HG02588 (cell line): ENCODE data around the gene MTNR1B.

ENCODE experiments used
- ATAC-seq: cut with Tn5 transposase; IDR thresholded peaks from one replicate; pipeline ENCODE4 v1.9.1; 2021; ENCODE audit warnings: mild to moderate bottlenecking, moderate library complexity; ENCODE audit not compliant: unreplicated experiment

MTNR1B gene

DNA sequence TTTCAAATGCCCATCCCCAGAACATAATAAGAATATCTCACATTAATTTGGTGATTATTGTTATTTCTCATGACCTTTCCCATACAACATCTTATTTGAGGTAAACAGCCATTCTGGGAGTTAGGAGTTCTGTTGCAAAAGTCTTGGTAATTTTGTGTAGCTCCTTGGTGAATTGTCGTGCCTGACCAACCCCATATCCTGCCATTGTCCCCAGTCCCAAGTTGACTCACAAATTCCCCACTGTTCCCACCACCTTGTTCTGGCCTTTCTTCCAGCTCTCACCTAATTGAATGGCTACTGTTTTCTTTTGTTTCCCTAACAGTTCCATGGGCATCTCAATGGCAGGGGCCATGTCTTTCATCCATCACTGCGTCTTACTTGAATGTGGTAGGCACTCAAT is 8.0 kb downstream of the MTNR1B start:
- no peak for ATAC-seq

DNA sequence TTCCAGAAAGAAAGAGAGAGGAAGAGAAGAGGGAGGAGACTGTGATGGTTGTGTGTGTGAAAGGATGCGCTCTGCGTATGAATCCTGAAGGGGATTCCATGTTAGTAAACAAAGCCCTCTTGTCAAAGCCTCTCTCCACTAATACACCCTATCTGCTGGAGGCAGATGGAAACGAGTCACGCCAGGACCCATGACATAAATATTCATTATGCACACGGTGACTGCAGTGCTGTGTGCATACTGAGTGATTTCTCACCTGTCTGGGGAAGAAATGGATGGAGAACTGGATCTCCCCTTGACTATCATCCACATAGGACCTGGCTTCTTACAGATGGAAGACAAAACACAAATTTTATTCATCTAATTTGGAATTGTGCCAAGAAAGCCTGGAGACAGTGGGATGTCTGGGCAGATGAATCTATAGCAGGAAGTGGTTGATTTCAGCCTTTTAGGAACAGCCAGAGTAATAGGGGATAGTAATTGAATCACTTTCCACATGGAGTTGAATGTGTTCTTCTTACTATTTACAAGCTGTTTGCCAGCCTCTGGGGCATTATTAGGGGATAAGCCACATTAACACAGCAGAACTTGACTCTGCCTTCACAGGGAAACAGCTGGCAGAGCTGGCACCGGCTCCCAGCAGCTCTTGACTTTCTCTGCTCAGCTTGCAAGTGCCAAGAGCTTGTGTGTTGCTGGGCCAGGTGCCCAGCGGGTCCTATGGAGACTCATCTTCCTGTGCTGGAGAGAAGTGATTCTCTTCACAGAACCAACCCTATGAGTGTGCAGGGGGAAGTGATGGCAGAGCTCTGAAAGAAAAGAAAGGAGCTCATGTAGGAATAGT is 9.0 kb downstream of the MTNR1B start:
- ATAC-seq, result no peak

DNA sequence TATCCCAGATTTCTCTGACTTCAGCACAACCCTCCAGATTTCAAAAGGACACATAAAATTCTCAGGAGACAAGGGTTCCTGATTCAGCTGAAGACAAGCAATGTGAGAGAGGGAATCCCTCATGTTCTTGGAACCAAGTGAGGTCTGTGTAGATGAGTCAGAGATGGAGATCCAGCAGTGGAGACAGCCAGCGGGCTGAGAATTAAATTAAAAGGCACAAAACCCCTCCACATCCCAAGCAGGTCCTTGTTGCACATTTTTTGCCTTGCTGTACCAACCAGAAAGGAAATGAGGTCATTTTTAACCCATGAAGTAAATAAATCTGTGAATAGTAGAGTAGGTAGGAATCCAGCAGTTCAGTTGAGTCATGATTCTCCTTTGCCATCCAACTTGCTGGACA is 9.7 kb downstream of the MTNR1B start:
- ATAC-seq, result no peak

DNA sequence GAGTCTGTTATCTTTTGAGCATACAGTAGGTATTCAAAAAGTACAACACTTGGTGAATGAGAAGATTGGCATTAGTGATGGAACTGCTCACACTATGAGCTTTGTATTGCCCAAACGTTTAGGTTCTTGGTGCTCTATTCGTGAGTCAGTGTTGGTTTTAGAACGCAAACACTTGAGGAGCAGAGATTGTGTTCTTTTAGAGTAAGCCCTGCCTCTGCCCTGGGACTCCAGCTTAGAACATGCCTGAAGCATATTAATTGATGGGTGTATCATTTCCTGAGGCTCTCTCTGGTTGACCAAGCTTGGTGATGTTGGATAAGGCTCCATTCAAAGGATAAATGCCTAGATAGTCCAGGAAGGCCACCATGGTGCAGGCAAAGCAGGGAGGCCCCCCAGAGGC is 10.9 kb downstream of the MTNR1B start:
- ATAC-seq, result no peak

DNA sequence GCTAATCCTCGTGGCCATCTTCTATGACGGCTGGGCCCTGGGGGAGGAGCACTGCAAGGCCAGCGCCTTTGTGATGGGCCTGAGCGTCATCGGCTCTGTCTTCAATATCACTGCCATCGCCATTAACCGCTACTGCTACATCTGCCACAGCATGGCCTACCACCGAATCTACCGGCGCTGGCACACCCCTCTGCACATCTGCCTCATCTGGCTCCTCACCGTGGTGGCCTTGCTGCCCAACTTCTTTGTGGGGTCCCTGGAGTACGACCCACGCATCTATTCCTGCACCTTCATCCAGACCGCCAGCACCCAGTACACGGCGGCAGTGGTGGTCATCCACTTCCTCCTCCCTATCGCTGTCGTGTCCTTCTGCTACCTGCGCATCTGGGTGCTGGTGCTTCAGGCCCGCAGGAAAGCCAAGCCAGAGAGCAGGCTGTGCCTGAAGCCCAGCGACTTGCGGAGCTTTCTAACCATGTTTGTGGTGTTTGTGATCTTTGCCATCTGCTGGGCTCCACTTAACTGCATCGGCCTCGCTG is 12.1 kb downstream of the MTNR1B start:
- ATAC-seq, result no peak

DNA sequence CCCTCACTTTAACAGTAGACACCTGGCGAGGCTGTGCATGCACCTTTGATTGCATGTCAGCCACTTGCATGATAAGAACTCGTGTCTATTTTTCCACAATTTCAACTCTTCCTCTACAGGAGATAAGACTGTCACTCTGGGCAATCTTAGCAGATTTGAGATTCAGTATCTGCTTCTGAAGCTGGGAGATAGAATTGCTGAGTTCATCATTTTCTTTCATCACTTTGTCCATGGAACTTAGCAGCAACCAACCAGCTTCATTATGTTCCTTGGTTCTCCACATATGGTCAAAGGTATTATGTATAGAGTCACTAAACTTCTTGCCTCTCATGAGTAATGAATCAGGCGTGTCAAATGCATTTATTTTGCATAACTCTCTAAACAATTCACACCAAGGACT is 17.1 kb downstream of the MTNR1B start:
- ATAC-seq, result no peak

DNA sequence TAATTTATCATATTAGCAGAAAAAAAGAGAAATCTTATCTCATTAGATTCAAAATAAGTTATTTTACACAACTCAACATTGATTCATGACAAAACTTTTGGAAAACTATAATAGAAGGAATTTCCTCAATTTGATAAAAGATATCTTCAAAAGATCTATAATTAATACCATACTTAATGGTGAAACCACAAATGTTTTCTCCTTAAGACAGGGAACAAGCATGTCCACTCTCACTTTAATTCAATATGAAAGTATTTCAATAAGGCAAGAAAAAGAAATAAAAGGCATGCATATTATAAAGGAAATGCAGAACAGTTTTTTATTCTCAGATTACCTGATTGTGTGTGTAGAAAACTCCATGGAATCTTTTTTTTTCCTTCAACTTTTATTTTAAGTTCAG is 23.6 kb downstream of the MTNR1B start:
- ATAC-seq, result no peak

DNA sequence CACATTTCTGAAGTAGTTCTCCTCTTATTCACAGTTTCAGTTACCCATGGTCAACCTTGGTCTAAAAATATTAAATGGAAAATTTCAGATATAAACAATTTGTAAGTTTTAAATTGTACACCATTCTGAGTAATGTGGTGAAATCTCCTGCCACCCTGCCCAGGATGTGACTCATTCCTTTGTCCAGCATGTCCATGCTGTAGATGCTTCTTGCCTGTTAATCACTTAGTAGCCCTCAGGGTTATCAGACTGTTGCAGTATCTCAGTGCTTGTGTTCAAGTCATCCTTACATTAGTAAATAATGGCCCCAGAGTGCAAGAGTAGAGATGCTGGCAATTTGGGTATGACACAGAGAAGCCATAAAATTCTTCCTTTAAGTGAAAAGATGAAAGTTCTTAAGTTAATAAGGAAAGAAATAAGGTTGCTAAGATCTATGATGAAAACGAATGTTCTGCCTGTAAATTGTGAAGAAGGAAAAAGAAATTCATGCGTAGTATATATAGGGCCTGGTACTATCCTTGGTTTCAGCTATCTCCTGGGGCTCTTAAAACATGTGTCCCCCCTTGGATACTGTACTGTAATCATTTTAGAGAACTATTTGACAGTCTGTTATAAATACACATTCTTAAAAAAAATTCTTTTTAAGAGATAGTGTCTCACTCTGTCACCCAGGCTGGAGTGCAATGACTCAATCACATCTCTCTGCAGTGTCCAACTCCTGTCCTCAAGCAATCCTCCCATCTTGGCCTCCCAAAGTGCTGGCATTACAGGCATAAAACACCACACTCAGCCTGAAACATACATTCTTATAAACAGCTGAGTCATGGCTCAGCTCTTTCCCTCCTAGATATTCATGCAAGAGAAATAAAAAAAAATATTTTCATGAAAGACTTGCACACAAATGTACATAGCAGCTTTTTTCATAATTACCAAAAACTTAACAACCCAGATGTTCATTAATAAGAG is 31.3 kb downstream of the MTNR1B start:
- ATAC-seq, result no peak

DNA sequence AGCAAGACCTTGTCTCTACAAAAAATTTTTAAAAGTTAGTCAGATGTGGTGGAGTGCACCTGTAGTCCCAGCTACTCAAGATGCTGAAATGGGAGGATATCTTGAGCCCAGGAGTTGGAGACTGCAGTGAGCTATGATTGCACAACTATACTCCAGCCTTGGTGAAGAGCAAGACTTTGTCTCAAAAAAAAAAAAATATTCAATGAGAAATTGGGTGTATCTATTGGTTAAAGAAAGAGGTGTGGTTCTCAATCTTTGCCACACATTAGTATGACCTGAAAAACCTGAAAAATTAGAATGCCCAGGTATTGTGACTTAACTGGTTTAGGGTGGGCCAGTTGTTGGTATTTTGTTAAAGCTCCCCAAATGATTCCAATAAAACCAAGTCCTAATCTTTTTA is 32.4 kb downstream of the MTNR1B start:
- no peak for ATAC-seq

DNA sequence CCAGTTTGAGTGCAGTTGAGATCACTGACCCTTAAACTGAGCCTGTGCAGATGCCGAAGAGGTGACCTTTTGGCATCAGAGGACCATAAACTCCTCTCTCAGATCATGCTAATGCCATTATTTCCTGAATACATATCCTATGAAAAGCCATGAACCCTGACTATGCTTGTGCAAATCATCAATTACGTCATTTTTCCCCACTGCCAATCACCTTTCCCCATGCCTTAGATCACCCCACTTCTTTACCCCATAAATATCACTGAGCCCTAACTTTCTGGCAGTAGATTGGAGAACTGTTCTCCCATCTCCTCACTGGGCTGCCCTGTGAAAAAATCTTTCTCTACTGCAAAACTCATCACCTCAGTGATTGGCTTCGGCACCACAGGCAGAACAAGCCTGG is 32.9 kb downstream of the MTNR1B start:
- no peak for ATAC-seq

DNA sequence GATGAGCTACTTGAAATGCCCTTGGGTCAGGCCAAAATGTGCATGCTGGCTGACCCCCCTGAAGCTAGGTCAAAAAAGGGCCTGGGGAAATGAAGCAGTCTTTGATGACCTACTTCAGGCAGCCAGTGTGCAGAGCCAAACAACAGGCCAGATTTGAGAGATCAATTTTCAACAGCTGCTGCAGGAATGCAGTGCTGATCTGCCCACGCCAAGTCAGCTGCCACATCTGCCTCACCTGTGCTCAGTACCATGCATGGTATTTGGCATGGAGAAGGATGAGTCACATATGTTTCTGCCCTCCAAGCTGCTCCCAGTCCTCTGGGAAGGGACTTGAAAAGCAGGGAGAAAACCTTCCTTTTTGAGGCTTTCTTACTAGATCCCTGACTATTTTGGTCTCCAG is 35.8 kb downstream of the MTNR1B start:
- no peak for ATAC-seq

DNA sequence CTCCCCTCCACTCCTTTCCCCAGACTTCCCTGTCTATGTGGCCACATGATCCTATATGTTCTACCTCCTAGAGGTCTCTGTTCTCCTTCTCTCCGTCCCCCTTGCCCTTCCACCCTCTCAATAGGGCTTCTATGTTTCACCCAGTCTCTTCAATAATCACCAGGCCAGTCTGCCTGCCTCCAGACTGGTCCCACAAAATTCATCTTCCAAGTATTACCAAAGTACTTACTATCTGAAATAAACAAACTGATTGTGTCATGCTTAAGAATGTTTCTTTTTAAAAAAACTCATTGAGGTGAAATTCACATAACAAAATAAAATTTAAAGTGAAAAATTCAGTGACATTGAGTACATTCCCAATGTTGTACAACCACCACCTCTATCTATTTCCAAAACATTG is 44.2 kb downstream of the MTNR1B start:
- ATAC-seq, result no peak

DNA sequence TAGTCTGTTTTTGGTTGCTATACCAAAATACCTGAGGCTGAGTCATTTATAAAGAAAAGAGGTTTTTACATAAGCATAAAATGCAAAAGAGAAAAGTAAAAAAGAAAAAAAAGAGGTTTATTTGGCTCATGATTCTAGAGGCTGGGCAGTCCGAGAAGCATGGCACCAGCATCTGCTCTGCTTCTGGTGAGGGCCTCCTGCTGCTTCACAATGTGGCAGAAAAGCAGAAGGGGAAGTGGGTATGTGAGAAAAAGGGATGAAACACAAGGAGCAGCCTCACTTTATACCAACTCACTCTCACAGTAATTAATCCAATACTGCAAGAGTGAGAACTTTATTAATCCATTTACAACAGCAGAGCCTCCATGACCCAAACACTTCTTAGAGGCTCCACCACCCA is 47.1 kb downstream of the MTNR1B start:
- ATAC-seq, result no peak

DNA sequence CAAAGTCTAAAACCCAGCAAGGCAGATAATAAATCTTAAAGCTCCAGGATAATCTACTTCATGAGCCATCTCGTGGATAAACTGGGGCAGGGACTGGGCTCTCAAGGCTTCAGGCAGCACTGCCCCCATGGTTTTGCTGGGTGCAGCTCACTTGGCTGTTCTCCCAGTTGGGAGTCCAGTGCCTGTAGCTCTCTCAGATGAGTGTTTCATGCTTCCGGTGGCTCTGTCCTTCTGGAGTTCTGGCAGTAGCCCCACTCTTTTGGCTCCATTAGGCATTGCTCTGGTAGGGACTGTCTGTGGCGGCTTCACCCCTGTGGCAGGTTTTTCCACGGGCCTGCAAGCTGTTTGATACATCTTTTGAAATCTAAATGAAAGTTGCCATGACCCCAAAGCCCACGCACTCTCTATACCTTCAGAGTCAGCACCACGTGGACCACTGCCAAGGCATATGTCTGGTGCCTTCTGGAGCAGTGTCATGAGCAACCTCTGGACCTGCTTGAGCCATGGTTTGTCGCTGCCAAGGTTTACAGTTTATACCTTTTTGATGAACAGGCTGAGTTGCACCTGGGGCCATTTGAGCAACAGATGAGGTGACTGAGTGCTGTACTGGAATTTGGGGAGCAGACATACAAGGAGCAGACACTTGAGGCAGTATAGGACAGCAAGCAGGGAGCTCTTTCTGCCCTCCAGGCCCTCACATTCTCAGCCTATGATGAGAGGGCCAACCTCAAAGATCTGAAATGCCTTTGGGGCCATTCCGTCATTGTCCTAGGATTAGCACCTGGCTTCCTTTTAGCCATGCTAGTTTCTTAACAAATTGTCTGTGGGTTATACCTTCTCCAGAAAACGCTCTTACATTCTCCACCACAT is 48.6 kb downstream of the MTNR1B start:
- ATAC-seq, result no peak

DNA sequence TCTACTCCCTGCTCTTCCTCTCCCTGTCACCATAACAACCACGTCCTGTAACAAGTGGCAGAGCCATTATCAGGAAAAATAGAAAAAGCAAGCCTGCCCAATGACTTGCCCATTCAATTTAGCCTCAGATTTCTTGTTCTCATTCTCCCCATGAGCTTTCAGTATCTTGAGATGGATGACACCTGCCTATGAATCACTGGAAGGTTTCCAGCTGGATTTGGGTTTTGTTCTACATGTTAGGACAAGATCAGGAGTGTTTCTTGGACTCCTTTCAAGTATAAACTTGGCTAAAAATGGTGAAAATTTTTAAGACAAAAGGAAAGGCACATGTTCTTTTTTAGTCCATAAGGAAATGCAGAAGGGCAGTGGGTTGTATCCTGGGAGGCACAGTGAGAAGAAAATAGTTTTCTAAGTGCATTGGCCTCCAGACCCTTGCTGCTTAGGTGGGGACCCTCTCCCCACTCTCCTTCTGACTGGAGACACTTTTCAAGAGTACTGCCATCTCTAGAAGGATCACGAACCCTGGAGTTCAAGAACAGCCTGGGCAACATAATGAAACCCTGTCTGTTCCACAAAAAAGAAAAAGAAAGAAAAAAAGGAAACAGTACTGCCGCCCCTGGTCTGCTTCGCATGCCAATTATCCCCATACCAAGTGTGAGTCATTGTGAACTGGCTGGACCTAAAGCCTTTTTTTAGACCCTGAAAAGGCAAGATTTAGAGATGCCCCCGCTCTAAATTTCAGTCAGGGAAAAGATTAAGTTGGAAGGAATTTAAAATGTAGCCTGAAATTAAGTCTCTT is 51.0 kb downstream of the MTNR1B start:
- no peak for ATAC-seq

DNA sequence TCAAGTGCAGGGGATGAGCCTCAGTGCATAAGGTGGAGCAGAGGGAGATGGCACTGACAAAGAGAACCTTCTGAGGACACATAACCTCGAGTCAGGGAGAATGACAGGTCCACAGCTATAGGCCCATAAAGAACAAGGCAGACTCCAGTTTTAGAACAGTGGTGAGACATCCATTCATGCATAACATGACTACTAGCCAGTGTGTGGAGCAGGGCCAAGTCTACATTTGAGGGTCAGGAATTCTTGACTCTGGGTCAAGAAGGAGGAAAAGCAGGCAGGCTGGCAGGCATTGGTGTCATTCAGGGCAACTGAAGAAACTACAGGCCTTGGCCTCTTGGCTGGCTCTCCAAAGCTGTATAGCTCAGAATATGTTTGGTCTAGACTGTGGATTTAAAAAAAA is 54.9 kb downstream of the MTNR1B start:
- no peak for ATAC-seq

DNA sequence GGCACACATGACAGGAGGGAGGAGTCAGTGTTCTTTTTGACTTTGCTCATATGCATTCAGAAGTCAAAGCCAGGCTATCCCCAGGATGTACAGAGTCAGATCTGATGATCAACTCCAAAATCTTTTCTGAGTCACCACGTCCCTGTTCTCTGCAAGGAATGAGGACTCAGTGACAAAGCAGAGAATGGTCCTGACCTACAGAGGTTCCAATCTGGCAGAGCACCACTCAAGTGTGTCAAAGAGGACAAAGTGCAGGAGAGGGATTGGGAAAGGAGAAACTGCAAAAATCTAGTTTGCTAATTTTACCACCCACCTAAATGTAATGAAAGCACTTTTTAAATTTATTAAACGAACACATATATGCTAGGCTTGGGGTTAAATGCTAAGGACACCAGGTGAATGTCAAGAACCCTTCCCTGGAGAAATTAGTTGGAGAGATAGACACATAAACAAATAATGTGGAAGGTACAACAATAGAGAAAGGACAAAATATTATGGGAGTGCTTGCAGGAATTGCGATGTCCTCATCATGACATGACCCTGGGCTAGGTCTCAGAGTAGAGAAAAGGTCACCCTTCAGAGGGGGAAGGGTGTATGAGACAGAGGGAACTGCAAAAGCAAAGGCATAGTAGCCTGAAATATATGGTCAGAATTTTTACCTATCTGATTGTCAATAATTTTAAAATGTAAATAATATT is 56.3 kb downstream of the MTNR1B start:
- ATAC-seq, result no peak

DNA sequence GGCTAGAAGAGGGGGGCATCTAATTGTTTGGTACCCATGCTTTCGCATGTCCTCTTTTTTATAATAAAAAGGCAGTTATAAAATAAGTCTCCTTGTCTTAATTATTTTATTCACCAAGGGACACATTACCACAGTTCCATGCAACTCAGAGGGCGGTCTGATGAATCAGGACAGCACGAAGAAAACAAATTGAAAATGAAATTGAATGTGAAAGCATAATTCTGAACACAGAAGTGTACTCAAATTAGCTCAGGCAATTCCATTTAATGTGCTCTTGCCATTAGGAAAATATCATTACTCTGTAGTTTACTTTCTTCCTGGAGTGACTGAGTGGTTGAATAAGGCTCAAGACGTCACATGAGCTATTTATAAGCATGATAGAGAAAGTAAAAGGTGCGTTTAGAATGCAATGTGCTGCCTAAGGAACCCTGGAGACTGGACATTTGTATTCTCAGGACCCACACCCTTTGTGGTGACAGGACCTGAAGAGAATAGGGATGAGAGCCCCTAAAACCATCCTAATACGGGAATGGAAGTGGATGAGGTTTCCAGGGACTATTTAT is 59.6 kb downstream of the MTNR1B start:
- peak; percentile 44 for ATAC-seq

DNA sequence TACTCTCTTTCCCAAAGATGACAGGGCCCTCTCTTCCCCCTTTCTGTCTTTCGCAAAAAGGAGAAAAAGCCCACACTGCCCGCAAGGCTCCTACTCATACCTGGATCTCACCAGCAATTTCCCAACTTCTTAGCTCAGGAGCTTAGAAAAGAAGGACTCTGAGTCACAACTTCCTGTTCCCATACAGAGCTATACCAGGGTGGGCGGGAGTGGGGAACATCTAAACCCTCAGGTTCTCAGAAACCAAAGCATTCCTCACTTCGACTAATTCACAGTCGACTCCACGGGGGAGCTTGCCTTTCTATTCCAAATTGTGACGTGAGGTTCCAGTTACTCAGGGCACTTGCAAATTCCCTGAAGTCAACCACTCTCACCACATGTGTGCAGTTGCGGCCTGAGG is 61.9 kb downstream of the MTNR1B start:
- ATAC-seq, result no peak
